Measurements from ENCODE around the gene MAPK10.

Gene MAPK10

GRCh38 chr4:86055898-86056297, 304.0 kb downstream of the MAPK10 start:
- no peak for DNase-seq (ENCODE audit: extremely low read depth, low read depth)
- TF ChIP-seq, protein P1, sequence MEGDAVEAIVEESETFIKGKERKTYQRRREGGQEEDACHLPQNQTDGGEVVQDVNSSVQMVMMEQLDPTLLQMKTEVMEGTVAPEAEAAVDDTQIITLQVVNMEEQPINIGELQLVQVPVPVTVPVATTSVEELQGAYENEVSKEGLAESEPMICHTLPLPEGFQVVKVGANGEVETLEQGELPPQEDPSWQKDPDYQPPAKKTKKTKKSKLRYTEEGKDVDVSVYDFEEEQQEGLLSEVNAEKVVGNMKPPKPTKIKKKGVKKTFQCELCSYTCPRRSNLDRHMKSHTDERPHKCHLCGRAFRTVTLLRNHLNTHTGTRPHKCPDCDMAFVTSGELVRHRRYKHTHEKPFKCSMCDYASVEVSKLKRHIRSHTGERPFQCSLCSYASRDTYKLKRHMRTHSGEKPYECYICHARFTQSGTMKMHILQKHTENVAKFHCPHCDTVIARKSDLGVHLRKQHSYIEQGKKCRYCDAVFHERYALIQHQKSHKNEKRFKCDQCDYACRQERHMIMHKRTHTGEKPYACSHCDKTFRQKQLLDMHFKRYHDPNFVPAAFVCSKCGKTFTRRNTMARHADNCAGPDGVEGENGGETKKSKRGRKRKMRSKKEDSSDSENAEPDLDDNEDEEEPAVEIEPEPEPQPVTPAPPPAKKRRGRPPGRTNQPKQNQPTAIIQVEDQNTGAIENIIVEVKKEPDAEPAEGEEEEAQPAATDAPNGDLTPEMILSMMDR (IDR thresholded peaks at IDR 0.05; ENCODE audit: low read depth, low read length): no peak

- DNase-seq (ENCODE audit: extremely low read depth, low read depth): no peak
- TF ChIP-seq, protein P1 (IDR thresholded peaks at IDR 0.05; ENCODE audit: low read depth, low read length): no peak
These were observed 305.4 kb downstream of the MAPK10 start for GRCh38 chr4:86054286-86055032.

DNA sequence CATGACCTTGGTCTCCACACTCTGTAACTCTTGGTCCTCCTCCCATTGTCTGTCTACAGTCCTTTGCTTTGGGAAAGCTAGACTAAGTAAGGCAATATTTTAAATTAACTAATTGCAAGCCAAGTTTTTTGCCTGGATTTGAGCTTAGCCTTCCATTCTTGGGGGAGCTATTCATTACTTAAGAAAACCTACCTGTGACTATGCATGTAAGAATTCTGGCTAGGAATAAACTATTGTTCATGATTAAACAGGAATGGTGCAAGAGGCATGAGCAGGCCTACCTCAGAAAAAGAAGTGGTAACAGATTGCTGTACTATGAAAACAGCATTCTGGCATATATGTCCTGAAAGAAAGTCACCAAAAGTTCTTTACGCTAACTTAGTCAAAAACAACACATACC, 309.4 kb downstream of the MAPK10 start:
- DNase-seq (ENCODE audit: extremely low read depth, low read depth): no peak
- TF ChIP-seq, protein P1 (IDR thresholded peaks at IDR 0.05; ENCODE audit: low read depth, low read length): no peak

GRCh38 chr4:86048426-86048825, 311.4 kb downstream of the MAPK10 start:
- TF ChIP-seq, protein P1 (IDR thresholded peaks at IDR 0.05; ENCODE audit: low read depth, low read length): no peak
- DNase-seq (ENCODE audit: extremely low read depth, low read depth): peak; percentile 37

DNA sequence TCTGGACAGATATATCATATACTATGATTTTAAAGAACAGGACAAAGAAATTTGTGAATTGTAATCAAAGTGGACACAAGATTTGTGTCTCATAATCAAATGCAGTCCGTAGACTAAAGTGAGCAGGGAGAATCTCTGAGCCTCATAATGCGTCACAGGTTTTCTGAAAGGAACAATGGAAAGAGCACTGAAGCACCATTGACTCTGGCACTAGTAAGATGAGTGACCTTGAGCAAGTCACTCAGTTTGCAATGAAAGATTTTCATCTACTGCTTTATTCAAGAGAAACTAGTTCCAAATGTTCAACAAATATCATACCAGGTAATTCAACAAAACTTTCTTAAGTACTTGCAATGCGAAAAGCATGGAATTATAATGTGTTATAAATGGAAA, 315.3 kb downstream of the MAPK10 start:
- DNase-seq (ENCODE audit: extremely low read depth, low read depth): no peak
- TF ChIP-seq, protein P1 (IDR thresholded peaks at IDR 0.05; ENCODE audit: low read depth, low read length): no peak

- TF ChIP-seq, protein P1 (IDR thresholded peaks at IDR 0.05; ENCODE audit: low read depth, low read length): peak; percentile 50
- peak; percentile 18 for DNase-seq (ENCODE audit: extremely low read depth, low read depth)
These were observed 315.9 kb downstream of the MAPK10 start for GRCh38 chr4:86043755-86044592.

GRCh38 chr4:86038037-86038436, 321.8 kb downstream of the MAPK10 start:
- TF ChIP-seq, protein P1 (IDR thresholded peaks at IDR 0.05; ENCODE audit: low read depth, low read length): no peak
- DNase-seq (ENCODE audit: extremely low read depth, low read depth): no peak
